ENCODE data around the gene GBP7.
"Not testable (repeated sequence)": the region's sequence is repeated elsewhere in the genome, so short reads cannot be mapped to it uniquely, and the experiment has no call there.

Gene GBP7, protein sequence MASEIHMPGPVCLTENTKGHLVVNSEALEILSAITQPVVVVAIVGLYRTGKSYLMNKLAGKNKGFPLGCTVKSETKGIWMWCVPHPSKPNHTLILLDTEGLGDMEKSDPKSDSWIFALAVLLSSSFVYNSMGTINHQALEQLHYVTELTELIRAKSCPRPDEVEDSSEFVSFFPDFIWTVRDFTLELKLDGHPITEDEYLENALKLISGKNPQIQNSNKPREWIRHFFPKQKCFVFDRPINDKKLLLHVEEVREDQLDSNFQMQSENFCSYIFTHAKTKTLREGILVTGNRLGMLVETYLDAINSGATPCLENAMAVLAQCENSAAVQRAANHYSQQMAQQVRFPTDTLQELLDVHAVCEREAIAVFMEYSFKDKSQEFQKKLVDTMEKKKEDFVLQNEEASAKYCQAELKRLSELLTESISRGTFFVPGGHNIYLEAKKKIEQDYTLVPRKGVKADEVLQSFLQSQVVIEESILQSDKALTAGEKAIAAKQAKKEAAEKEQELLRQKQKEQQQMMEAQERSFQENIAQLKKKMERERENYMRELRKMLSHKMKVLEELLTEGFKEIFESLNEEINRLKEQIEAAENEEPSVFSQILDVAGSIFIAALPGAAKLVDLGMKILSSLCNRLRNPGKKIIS

DNA sequence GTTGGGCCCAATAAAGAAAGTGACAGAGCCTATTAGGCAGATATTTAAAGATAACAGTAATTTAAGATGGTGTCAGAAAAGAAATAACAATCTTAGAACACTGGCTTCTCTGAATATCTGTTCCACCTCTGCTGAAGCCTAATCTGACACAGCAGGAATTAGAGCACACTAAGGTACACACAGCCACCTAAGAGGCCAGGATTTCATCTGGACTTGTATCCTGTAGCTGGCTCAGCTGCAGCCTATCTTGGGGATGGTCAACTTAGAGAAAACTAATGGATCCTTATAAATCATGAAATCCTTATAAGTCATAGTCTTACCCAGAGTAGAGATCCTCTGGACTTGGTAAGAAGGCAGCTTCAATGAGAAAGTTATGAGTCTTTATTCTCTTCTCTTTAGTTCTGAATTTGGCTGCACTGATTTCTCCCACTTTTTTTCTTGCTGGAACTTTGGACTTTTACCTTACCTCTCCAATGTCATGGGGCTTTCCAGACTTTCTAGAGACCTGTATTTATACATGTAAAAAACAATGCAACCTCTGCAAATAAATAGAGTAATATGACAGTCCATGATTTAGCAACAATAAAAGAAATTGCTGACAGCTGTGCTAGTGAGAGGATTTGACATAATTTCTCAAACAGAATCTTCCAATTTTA, at the start of gene GBP7:
TSS of gene GBP7 (minus strand) at position 403 of the 656 bp plus-strand sequence. CDS start 4,068 bp downstream, outside the sequence.
- no peak for DNase-seq

DNA sequence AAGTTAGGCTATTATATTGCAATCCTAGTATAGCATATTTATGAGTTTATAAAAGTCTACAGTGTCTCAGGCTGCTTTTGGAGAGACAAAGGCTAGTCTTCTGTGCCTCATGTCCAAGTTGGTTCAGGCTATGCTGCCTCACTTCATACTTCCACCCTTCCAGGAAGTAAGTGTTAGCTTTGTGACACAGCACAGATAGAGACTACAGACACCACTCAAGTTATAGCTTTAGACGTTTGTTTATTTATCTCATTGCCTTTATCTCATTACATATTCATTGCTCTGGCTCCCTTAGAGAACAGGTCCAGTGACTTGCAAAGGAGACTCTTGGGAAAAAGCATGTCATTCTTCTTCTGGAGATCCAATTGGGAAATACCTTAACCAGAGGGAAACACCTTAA, 45.5 kb upstream of the GBP7 start:
- DNase-seq: no peak

DNA sequence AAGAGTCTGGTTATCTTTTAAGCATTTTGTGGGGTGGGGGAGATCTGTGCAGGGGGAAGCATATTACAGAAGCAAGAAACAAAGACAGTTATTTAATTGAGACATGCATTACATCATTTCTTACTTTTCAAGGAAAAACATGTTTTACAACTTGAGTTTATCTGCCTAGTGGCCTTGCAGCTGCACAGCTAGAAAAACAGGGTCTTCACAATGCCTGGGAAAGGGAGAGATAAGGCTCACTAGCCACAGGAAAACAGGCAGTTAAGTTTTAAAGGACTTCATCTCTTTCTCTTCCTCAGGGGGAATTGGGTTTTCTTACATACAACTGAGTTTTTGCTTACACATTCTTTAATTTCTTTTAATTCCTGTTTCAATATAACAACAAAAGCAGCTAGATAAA, 44.0 kb upstream of the GBP7 start:
- not testable (repeated sequence) for DNase-seq

DNA sequence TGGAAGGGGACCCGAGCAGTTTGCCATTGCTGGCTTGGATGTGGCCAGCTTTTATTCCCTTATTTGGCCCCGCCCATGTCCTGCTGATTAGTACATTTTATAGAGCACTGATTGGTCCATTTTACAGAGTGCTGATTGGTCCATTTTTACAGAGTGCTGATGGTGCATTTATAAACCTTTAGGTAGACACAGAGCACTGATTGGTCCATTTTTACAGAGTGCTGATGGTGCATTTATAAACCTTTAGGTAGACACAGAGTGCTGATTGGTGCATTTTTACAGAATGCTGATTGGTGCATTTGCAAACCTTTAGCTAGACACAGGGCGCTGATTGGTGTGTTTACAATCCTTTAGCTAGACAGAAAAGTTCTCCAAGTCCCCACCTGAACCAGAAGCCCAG, 43.1 kb upstream of the GBP7 start:
- not testable (repeated sequence) for DNase-seq

DNA sequence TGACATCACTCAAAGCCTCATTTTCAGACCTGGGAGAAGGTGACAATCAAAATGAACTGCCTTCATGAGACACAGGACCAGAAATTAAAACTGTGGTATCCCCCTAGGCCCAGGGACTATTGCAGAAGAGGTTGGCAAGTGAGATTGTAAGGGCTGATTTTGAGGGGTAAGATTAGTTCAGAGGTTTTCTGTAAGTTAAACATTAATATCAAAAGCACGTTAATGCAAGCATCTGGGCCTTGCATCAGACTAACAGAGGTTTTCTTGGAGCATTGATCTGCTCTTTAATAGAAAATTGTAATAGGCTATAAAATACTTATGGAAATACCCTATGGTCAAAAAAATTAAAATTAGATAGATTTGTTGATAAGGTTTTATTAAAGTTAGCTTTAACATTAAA, 37.5 kb upstream of the GBP7 start:
- DNase-seq: no peak

DNA sequence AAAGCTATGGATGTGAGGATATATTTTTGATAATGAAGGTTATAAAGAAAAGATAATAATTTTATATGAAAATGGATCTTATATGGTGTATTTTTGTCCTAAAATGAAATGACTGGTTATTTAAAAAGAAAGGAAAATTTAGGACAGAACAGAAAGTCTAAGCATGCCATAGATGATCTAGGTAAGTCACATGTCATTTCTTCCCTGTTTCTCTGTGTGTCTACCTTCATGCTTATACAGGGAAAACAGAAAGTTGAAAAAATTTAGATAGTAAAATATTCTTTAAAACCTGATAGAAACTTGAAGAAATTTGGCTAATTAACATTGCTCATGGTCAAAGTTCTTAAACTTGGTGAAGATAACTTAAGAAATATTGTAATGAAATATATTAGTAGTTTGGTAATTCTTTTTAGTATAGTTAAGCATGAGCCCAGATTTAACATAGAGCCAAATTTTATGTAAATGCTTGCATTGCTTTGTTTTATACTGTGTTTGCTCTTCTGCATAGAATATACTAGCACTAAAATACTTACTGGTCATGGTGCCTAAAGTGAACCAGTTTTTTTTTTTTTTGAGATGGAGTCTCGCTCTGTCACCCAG, 35.3 kb upstream of the GBP7 start:
- DNase-seq: no peak

DNA sequence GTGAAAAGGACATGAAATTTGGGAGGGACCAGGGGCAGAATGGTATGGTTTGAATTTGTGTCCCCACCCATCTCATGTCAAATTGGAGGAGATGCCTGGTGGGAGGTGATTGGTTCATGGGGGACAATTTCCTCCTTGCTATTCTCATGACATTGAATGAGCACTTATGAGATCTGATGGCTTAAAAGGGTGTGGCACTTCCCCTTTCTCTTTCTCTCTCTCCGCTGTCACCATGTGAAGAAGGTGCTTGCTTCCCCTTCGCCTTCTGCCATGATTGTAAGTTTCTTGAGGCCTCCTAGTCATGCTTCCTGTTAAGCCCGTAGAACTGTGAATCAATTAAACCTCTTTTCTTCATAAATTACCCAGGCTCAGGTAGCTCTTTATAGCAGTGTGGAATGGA, 30.6 kb upstream of the GBP7 start:
- DNase-seq: no peak

DNA sequence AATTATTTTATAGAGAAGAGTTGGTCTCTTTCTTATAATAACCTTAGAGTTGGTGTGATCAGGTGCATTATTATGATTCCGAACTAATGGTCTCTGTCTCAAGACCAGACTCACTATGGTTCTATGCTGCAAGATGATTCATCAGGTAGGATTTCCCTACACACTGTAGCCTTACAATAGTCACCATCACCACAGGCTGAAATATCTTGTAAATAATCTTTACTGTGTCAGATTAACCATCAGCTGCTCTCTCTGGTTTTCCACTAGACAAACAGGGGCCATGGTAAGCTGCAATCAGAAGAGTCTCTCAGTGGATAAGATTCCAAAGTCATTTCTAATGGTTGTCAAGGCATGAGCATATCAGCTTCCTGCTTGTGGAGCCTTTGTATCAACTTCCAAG, 27.4 kb upstream of the GBP7 start:
- DNase-seq: no peak

DNA sequence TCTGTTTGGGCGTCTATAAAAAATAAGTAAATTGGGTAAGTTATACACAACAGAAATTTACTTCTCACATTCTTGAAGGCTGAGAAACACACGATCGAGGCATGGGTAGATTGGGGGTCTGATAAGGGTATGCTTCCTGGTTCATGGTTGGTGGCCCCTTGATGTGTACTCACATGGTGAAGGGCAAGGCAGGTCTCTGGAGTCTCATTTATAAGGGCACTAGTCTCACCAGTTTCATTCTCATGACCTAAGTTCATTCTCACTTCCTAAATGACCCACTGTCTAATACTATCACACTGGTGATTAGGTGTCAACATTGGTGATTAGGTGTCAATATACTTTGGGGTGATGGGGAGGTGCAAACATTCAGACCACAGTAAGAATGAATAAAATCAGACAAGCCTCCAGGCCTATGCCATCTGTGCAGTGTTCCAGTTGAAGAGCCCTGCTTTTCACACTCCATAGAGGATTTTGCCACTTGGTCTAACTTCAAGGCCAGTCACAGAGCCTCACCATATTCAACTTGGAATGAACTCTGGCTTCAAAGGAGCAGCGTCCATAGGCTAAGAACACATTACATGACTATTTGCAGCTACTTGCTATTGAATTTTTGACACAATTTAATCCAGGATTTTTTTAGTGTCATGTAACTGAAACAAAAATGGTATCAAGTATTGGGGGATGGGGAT, 25.4 kb upstream of the GBP7 start:
- peak; percentile 19 to 59 for DNase-seq

DNA sequence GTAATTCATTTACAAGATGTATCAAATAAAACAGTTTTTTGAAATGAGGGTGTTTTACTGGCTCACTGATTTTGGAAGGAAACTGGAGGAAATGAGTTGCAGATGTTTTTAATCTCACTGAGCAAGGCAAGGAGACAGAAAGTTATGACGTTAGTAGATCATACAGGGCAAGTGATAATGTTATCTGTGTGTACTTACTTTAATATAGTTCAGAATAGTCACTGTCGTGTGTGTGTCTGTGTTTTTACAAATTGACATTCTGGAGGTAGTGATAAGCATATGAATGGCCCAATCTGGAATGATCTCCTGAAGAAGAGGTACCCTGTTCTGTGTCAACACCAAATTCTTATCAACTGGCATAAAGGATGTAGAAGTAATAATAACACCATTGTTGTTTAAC, 24.9 kb upstream of the GBP7 start:
- peak in 1 of 2 donors; percentile 74 for DNase-seq

DNA sequence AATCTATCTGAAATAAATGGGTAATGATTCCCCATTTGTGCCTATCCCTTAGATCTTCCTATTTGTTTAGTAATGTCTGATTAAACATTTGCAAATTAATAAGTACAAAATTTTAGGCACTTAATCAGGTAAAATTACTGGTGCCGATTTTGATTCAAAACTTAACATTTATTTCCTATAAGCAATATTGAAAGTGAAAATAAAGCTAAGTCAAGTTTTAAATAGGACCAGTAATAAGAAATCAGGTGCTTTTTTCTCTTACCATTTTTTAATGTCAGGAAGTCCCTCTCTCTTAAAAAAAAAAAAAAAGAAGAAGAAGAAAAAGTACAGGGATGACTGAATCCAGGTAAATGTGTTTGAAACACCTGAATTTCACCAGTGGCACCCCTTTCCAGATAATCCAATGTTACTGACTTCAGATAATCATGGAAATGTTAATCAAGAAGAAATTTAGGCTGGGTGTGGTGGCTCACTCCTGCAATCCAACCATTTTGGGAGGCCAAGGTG, 23.8 kb upstream of the GBP7 start:
- DNase-seq: peak in 1 of 2 donors; percentile 72

DNA sequence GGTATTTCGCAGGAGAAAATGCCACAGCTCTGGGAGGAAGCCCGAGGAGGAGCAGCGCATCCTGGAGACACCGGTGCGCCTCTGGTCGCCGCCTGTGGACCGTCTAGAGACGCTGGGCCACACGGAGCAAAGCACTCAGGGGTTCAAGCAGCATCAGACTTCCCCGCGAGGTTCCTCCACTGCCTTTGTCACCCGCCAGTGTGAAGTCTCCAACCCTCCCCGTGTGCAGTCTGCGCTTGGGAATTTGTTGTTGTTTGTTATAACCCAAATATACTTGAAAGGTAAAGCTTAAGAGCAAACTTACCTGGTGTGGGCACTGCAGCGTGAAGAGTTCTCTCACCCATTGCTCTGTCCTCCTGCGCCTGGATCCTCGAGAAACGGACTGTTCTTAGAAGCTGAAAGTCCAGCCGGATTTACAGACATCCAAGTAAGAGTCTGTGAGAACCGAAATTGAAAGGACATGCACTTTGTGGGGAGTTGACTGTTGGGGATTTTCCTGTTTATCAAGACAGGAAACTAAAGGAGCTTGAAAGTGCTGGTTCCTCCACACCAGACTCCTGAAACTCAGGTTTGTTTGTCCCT, 22.8 kb upstream of the GBP7 start, which contains the start of gene GBP4:
TSS of gene GBP4 (minus strand) at position 452 of the 582 bp plus-strand sequence. CDS start at position 344, 108 bp downstream.
- peak; percentile 62 to 88 for DNase-seq

DNA sequence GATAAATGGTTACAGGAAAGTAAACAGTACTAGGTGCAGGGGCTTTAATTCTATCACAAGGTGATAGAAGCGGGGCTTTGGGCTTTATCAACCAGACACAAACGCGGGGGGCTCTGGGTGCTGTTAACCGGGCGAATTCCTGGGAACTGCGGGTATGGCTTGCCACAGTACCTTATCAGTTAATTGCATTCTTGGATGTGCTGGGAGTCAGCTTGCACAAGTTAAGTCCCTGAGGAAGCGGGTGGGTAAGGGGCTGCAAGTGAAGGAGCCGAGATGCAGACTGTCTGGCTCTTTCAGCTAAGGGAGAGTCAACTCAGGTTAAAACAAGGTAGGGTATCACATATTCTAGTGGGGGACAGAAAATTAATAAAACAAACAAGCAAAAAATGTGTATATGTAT, 22.3 kb upstream of the GBP7 start:
- no peak for DNase-seq

DNA sequence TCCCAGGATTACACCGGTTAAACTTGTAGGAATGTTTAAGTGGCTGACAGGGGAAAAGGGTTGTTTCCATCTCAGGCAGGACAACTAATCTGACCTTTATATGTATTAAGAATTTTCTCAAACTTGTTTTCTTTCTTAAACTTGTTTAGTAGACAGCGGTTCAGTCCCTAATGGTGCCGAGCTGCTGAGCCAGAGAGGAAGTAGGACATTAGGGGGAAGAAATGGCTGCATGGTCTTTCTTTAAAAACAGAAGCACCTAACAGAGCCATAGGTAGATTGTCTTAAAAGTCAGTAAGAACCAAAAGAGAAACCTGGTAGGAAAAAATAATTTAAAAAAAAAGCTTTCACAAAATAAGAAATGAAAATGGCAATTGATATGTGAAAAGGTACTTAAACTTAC, 19.7 kb upstream of the GBP7 start:
- DNase-seq: no peak

DNA sequence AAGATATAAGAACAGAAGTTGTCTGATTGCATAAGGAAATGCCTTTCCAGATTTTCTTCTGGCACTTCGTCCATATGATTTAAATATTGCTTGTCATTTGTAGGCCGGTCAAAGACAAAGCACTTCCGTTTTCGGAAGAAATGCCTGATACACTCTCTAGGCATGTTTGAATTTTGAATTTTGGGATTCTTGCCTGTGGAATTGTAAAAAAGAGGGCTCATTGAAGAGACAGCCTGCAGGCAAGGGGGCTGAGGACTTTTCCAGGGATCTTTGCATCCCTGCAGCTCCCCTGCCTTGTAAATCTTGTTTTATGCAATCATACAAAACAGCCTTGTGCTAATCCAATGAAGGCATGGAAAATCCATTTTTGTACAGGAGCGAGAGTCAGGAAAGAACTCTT, 15.5 kb upstream of the GBP7 start:
- no peak for DNase-seq

DNA sequence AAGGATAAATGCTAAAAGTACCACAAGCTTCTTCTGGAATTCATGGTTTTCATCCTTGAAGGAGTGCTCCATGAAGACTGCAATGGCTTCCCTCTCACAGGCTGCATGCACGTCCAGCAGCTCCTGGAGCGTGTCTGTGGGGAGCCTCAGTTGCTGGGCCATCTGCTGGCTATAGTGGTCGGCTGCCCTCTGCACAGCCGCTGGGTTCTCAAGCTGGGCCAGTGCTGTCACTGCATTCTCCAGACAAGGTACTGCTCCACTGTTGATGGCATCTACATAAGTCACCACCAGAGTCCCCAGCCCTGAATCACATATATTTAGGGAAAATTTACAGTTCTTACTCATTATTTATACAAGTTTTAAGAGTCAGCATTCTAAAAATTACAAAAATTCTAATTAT, 14.2 kb upstream of the GBP7 start:
- no peak for DNase-seq

DNA sequence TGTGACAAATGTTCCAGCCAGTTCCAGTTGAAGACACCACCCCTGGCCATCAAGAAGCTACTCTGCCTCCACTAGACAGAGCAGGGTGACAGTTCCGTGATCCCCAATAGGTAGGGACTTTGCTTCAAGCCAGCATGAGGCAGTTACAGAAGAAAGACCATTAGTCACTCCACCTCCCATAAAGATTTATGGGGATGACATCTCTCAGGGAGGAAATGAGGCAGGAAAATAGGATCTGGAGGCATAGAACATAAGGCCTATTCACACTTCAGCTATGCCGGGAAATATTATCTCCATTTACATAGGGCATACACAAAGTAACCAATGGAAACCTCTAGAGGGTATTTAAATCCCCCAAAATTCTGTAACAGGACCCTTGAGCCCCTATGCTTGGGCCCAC, 3.5 kb upstream of the GBP7 start:
- no peak for DNase-seq

DNA sequence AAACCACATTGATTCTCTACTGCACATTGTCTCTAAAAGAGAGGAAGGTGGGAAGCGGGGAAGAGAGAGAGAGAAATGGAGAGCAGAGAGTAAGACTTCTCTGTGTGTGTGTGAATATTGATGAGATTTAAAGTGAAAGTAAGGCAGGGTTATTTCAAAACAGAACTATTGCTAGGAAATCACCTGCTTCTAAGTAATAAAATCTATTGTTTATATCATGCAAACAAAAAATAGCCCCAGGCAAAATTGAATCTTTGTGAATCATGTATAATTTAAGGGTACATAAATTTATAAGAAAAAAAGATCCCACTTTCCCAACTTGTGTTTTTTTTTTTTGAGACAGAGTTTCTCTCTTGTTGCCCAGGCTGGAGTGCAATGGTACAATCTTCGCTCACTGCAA, 1.2 kb upstream of the GBP7 start:
- DNase-seq: no peak

DNA sequence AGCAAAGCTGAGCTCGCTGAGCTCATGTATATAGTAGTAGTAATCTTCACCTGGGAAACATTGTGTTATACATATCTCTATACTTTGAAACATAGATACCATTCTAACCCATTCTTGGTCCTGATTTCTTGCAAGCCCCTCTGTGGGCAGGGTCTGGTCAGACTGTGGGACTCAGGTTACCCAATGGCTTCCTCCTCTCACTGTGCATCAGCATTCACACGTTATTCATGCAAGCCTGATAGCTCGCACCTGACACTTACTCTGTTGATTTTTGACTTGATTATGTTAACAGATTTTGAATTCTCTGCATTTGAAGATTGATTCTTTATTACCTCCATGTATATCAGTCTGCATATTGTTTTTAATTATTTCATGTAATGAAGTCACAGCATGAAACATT, 1.3 kb downstream of the GBP7 start:
- no peak for DNase-seq

DNA sequence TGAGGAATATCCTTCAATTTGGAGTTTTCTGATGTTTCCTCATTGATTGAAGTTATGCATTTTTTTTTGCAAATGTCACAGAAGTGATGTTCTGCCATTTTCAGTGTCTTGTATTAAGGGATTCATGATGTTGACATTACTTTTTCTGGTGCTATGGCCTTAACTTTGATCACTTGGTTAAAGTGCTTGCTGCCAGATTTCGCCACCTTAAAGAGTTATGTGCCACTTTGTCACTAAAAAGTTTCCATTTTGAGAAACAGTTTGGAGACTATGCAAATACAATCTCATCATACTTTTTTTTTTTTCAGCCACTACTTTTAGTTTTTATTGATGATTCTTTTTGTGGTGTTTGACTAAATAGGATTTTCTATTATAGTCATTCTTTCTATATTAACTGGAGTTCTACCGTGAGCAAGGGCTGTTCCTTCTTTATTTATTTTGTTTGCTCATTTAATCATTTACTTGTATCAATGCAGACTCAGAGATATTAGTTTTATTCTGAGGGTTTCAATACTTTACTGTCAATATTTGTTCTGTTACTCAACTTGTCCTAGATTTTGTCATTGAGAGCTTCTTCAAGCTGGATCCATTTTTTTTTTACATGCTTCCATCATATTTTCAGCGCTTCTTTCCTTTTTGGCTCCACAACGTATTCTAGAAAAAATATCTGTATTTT, 3.2 kb downstream of the GBP7 start:
- DNase-seq: no peak

DNA sequence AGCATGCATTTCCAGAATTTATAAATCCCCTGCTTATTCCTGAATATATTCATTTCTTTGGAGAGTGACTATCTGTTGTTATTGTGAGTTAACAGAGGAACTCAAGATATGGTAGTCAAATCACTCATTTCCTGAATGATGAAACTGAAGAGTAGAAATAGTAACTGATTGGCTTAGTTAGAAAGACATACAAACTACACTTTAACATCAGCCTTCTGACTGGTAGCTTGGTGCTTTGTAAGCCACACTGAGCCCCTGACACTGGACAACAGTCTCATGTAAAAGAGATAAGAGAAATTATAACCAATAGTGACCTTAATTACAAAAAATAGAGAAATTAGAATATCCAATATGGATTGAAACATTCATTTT, 4.8 kb downstream of the GBP7 start:
- no peak for DNase-seq
